Smooth muscle cell (in vitro differentiated cells): ENCODE measurements around the gene RANBP3. TPM values are rescaled to one million over a fixed set of nuclear protein-coding genes. Genes with fewer than 3 reads are reported as not detected.

Source experiments
- DNase-seq: peaks from one replicate; lab custom pipeline; 2025; ENCODE audit not compliant: unreplicated experiment; lab: John Stamatoyannopoulos, UW
- H2AFZ ChIP-seq: fragments of 200-600 bp; sonication (generic); 2 replicates; pipeline ENCODE4 v1.6.0; 2016; ENCODE audit warnings: antibody characterized with exemption, low read depth, mild to moderate bottlenecking
- H3F3A ChIP-seq: fragments of 200-600 bp; sonication (generic); 2 replicates; pipeline ENCODE4 v1.6.0; 2017; ENCODE audit warnings: antibody characterized with exemption, low read depth
- H3K27ac ChIP-seq: fragments of 200-600 bp; sonication (generic); 2 replicates; pipeline ENCODE4 v1.5.1; 2016; ENCODE audit warnings: low read depth, mild to moderate bottlenecking
- H3K27me3 ChIP-seq: fragments of 200-600 bp; sonication (generic); 2 replicates; pipeline ENCODE4 v1.6.1; 2016; ENCODE audit warnings: low read depth, mild to moderate bottlenecking
- H3K36me3 ChIP-seq: fragments of 200-600 bp; sonication (generic); 2 replicates; pipeline ENCODE4 v1.5.1; 2016; ENCODE audit warnings: low read depth
- H3K4me1 ChIP-seq: fragments of 200-600 bp; sonication (generic); 2 replicates; pipeline ENCODE4 v1.5.1; 2016; ENCODE audit warnings: low read depth
- H3K4me2 ChIP-seq: fragments of 200-600 bp; sonication (generic); 2 replicates; pipeline ENCODE4 v1.6.0; 2016; ENCODE audit warnings: mild to moderate bottlenecking
- H3K4me3 ChIP-seq: fragments of 200-600 bp; sonication (generic); 2 replicates; pipeline ENCODE4 v1.5.1; 2016; ENCODE audit warnings: mild to moderate bottlenecking
- H3K79me2 ChIP-seq: fragments of 200-600 bp; sonication (generic); 2 replicates; pipeline ENCODE4 v1.6.0; 2016; ENCODE audit warnings: low read depth, mild to moderate bottlenecking
- H3K9ac ChIP-seq: fragments of 200-600 bp; sonication (generic); 2 replicates; pipeline ENCODE4 v1.6.0; 2016; ENCODE audit warnings: low read depth
- H3K9me3 ChIP-seq: fragments of 200-600 bp; sonication (generic); replicated peaks from 2 replicates; pipeline ENCODE4 v1.5.1; 2016; ENCODE audit warnings: low read depth
- H4K20me1 ChIP-seq: fragments of 200-600 bp; sonication (generic); 2 replicates; pipeline ENCODE4 v1.6.0; 2016; ENCODE audit warnings: low read depth
- WGBS: methylation state at CpG from one replicate; pipeline ENCODE4 v1.1.7; 2016; ENCODE audit warnings: low lambda C conversion rate; 5-methylcytosine and 5-hydroxymethylcytosine counted together
- polyA plus RNA-seq: library from polyadenylated mRNA; unstranded; fragments of >200 nt; fragmentation: Nextera tagmentation; extraction: Ambion mirVana; gene quantifications from 2 replicates; pipeline ENCODE4 v1.2.1, GENCODE V29; 2016
- total RNA-seq: library from RNA; depleted of rRNA; stranded (reverse); fragments of >200 nt; gene quantifications from 2 replicates; pipeline ENCODE4 v1.2.3, GENCODE V29; 2014
- TF ChIP-seq, protein P1 (sequence below): fragments of 200-600 bp; sonication (generic); IDR thresholded peaks from 2 replicates; pipeline ENCODE4 v1.5.1; 2017; ENCODE audit warnings: borderline replicate concordance, mild to moderate bottlenecking, antibody characterized with exemption; ENCODE audit not compliant: insufficient read depth, poor library complexity, severe bottlenecking

RANBP3 gene
- total and polyA plus RNA-seq, 2 experiments from 2014 or later, result 13.4 to 65.8 TPM

- Histone ChIP-seq H3K27me3 (no peaks in the 10 kb centered on the region), H3K27ac (no peak overlapping the region), H3K4me3 (no peak overlapping the region), H3K9me3 (no peaks in the 10 kb centered on the region), H3K36me3 (no peaks in the 10 kb centered on the region), H3K4me2 (no peak overlapping the region), H2AFZ (no peak overlapping the region), H3K4me1 (no peaks in the 10 kb centered on the region), H4K20me1 (peaks cover 82% of the 10 kb centered on the region), H3K9ac (no peak overlapping the region), H3K79me2 (peaks cover 37% of the 10 kb centered on the region), H3F3A (no peaks in the 10 kb centered on the region)
- TF ChIP-seq, protein P1, sequence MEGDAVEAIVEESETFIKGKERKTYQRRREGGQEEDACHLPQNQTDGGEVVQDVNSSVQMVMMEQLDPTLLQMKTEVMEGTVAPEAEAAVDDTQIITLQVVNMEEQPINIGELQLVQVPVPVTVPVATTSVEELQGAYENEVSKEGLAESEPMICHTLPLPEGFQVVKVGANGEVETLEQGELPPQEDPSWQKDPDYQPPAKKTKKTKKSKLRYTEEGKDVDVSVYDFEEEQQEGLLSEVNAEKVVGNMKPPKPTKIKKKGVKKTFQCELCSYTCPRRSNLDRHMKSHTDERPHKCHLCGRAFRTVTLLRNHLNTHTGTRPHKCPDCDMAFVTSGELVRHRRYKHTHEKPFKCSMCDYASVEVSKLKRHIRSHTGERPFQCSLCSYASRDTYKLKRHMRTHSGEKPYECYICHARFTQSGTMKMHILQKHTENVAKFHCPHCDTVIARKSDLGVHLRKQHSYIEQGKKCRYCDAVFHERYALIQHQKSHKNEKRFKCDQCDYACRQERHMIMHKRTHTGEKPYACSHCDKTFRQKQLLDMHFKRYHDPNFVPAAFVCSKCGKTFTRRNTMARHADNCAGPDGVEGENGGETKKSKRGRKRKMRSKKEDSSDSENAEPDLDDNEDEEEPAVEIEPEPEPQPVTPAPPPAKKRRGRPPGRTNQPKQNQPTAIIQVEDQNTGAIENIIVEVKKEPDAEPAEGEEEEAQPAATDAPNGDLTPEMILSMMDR, result no peak
- WGBS, result 95% methylated on average over 30 of the region's 30 CpGs
- DNase-seq, result no peak
These were observed 80.6 kb downstream of the RANBP3 start for GRCh38 chr19:5897189-5897969.

DNA sequence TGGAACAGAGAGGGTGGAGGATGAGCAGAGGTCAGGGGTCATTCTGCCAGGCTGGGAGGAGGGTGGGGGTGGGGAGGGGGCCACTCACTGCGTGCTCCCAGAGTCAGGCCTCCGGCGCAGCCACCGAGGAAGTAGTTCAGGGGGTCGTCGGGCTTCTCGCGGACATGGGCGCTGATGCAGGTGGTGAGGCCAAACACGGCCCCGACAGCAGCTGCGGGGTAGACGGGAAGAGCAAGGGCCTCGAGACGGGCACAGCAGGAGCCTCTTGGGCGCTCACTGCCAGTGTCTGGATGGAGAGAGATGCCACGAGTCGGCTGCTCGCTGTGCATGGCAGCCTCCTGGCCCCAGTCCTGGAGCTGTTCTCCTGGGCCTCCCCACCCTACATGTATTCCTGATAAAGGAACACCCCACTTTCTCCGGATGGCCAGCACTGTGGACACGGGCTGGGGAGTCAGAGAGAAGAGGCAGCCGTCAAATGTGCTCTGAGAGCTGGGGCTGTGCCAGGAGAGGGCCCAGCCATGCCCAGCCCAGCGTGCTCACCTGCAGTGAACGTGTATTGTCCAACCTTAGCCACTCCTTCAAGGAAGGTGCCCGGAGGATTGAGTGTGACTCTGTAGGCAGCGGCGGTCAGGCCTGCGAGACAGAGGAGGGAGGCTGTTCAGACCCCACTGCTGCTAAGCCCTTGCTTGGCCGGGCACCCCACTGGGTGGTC lies 81.4 kb downstream of the RANBP3 start:
- Histone ChIP-seq H3K36me3 (no peaks in the 10 kb centered on the region), H3K4me2 (no peak overlapping the region), H3K9me3 (no peaks in the 10 kb centered on the region), H2AFZ (no peak overlapping the region), H3K27ac (no peak overlapping the region), H3K79me2 (peaks cover 28% of the 10 kb centered on the region), H3K4me1 (no peaks in the 10 kb centered on the region), H3K27me3 (no peaks in the 10 kb centered on the region), H3K4me3 (no peak overlapping the region), H3F3A (no peaks in the 10 kb centered on the region), H4K20me1 (peaks cover 74% of the 10 kb centered on the region), H3K9ac (no peak overlapping the region)
- TF ChIP-seq, protein P1, result no peak
- DNase-seq, result no peak
- WGBS, result 96% methylated on average over 29 of the region's 29 CpGs

DNA sequence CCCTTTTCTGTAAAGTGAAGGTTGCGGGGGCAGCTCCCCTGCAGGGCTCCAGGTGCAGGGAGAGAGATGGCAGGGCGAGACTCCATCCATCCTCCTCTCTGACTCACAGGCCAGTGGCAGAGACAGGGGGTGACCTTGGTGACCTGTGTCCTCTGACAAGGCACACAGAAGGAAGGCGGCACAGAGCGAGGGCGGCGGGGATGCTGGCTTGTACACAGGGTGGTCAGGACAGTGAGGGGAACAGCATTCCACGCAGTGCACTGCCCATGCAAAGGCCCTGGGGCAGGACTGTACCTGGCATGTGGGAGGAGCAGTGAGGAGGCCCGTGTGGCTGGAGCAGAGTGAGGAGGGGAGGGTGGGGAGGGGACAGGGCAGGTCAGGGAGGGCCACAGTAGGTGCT lies 82.0 kb downstream of the RANBP3 start:
- Histone ChIP-seq H3K27ac (no peak overlapping the region), H3K9me3 (no peaks in the 10 kb centered on the region), H3K36me3 (no peaks in the 10 kb centered on the region), H2AFZ (no peak overlapping the region), H3K4me3 (no peak overlapping the region), H3K4me1 (no peaks in the 10 kb centered on the region), H3K4me2 (no peak overlapping the region), H3K27me3 (no peaks in the 10 kb centered on the region), H3F3A (no peaks in the 10 kb centered on the region), H3K79me2 (peaks cover 22% of the 10 kb centered on the region), H4K20me1 (peaks cover 68% of the 10 kb centered on the region), H3K9ac (no peak overlapping the region)
- 95% methylated on average over 8 of the region's 8 CpGs for WGBS
- DNase-seq, result no peak
- TF ChIP-seq, protein P1, result no peak
